IPS-18c (cell line): ENCODE data around the gene LAPTM5.

Experiments
- H3K4me3 ChIP-seq: 2 replicates; pipeline ENCODE4 v1.7.0; 2013; ENCODE audit warnings: low read depth, mild to moderate bottlenecking, low read length, moderate library complexity; ENCODE audit not compliant: insufficient read depth
- H3K9me3 ChIP-seq: one replicate; pipeline ENCODE4 v1.6.1; 2013; ENCODE audit warnings: mild to moderate bottlenecking, low read length, moderate library complexity; ENCODE audit not compliant: control insufficient read depth, insufficient read depth

The LAPTM5 gene

DNA sequence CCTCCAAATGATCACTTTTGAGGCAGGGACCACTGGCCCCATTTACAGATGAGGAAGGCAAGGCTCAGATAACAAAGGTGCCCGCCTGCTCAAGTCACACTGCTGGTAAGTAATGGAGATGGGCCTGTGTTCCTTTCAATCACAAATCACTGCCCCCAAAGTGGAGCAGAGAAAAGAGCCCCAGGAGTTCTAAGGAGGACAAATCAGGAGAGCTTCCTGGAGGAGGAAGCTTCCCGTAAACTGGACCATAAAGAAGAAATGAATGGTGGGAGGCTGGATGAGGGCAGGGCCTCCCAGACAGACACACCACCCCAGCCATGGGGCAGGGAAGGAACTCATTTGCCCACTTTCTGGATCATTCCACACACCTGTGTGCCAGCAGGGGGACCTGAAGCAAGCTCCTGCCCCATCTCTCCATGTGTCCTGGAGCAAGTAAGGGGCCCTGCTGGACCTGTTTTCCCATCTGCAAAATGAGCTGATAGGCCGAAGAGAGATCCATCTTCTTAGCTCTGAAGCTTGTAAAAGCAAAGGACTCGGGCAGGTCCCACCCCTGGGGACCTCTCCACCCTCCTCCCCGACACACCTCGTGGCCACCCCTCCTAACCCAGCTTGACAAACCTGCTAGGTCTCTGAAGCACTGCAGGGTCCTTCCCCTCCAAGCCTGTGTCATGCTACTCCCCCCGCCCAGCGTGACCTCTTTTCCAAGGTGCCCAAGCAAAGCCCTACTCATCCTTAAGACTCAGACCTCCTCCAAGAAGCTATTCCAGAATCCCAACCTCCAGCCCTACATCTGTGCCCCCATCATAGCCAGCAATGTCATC lies 5.5 kb downstream of the LAPTM5 start:
- Histone ChIP-seq H3K9me3 (no peaks in the 10 kb centered on the region), H3K4me3 (no peak overlapping the region)

DNA sequence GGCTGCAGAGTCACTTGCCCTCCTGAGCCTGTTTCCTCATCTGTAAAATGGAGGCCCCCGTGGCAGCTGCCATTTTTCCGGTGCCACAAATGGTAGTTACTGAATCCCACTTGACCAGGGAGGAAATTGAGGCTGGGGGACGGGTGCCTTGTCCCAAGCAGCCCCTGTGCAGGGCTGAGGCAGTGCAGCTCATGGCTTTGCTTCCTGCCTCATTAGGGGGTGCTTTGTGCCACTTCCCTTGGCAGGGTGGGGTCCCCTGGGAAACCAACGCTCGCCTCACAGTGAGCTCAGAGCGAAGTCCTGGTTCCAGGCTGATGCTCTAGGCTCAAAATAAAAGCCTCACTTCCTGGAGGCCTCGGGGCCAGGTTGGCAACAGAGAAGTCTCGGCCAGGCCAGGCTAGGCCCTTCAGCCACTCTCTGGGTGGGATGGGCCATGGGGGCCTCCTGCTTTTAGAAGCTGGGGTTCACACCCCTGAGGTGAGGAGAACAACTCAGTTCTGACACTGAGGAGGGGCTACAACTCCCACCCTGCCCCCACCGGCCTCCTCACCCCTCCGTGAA lies 6.8 kb downstream of the LAPTM5 start:
- Histone ChIP-seq H3K4me3 (no peak overlapping the region), H3K9me3 (no peaks in the 10 kb centered on the region)

DNA sequence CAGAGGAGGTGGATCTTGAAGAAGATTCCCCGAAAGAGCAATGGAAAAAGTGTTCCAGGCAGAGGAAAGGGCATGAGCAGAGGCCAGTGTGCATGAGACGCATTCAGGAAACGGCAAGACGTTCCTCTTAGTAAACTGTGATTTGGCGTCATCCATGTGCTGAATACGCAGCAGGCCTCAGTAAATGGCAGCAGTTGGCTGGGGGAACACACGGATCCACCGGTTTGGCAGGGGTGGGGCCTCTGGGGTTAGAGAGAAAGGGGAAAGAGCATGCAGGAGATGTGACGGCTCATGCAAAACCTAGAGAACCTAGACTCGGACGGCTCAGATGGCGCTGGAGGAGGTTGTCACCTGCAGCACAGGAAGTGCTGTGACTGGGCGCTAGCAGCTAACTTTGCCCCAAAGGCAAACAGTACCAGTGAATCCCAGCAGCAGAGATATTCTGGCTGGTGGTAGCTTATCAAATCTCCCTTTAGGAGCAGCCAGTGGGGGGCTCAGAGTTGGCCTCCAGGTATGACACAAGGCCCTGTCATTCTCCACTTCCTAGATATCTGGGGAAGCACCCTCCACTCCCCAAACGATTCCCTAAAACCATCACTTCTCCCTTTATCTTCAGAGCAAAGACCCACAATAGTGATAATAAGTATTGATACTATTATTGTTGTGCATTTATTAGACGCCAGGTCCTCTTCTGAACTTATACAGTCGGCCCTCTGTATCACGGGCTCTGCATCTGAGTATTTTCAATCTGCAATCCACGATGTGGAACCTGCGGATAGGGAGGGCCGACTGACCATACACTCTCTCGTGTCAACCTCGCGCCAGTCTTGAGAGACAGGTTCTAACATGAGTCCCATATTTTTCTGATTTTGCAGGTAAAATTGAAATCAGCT lies 7.6 kb downstream of the LAPTM5 start:
- Histone ChIP-seq H3K9me3 (no peaks in the 10 kb centered on the region), H3K4me3 (no peak overlapping the region)

DNA sequence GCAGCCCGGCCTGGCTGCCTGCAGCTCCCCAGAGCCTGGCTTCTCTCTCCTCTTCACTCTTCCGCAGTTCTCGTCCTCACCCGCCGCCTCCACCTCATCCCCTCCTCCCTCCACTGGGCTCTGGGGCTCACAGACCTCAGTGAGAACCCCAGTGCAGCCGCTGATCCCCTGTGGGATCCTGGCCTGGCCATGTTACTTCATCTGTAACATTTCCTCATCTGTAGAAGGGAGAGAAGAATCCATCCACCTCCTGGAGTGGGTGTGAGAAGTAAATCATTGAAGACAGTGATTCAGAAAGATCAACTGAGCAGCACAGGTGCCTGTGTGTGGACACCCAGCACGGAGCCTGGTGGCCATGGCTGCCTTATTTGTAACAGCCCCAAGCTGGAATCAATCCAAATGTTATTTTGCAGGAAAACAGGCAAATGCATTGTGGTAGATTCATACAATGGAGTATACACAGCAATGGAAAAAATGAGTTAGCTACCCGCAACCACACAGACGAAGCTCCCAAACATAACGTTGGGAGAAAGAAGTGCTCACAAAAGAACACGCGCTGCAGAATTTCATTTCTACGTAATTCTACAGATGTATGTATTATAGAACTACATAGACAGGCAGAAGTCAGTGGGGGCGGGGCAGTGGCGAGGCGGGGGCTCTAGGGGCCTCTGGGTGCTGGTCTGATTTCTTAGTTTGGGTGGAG lies 8.7 kb downstream of the LAPTM5 start:
- H3K4me3 ChIP-seq, result no peak overlapping the region
- no peaks in the 10 kb centered on the region for H3K9me3 ChIP-seq

DNA sequence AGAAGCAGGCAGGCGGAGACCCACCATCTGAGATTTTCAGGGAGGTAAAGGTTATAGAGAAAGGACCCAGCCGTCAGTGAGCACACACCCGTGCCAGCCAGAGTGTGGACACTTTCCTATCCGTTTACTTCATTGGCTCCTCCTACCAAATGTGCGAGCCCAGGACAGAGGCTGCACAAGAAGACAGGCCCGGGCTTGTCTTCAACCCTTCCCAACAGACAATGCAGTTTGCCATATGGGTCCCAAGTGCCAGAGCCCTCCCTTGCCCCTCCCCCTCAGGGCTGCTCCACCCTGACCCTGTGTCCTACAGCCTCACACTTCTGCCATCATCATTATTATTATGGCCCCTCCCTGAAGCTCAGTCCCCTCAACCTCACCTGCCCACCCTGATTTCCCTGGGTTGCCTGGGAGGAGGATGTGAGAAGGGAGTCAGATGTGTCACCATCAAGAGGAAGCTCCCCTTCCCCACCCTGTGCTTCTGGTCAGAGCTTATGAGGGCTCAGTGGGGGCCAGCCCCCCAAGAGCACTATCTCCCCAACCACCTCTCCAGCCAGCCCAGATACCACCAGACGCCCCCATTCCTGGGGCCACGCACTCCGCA lies 9.4 kb downstream of the LAPTM5 start:
- no peak overlapping the region for H3K4me3 ChIP-seq

DNA sequence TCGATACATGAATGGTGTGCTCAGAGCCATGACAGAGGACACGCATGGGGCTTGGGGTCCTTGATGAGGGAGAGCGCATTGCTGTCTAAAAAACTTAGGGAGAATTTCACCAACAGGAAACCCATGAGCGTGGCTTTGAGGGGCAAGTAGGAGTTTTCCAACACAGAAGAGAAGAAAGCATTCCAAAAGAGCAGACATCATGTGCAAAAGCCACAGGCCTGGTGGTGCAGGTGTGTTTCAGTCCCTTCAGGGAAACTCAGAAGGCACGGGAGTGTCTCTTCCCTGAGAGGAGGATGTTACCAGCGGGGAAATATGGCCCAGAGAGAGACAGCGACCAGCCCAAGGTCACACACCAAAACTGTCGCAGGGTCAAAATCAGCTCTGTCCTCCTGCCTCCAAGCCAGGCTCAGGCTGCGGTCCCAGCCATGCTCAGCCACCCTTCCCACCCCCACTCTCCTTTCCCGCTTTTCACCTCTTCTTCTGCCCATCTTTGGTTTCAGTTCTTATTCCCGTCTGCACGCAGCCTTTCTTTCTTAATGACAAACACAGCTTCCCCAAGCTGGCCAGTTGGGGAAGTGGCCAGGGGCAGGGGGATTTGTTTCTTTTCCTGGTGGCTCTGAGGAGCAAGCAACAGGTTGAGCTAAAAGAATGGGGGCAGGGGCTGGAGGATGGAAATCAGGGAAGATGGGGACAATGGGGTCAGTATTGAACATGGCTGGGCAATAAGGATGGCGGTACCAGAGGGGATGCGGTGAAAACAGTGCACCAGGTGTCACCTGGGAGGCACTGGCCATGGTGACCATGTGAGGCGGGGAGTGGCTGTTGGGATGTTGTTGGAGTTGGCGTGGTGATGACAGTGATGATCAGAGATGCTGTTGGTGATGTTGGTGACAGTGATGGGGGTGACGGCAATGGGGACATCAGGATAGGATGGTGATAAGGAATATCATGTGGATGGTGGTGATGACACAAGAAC lies 10.3 kb downstream of the LAPTM5 start:
- no peak overlapping the region for H3K4me3 ChIP-seq
- H3K9me3 ChIP-seq, result no peaks in the 10 kb centered on the region

More for the DNA sequence above, 9.4 kb downstream of the LAPTM5 start:
- no peaks in the 10 kb centered on the region for H3K9me3 ChIP-seq

DNA sequence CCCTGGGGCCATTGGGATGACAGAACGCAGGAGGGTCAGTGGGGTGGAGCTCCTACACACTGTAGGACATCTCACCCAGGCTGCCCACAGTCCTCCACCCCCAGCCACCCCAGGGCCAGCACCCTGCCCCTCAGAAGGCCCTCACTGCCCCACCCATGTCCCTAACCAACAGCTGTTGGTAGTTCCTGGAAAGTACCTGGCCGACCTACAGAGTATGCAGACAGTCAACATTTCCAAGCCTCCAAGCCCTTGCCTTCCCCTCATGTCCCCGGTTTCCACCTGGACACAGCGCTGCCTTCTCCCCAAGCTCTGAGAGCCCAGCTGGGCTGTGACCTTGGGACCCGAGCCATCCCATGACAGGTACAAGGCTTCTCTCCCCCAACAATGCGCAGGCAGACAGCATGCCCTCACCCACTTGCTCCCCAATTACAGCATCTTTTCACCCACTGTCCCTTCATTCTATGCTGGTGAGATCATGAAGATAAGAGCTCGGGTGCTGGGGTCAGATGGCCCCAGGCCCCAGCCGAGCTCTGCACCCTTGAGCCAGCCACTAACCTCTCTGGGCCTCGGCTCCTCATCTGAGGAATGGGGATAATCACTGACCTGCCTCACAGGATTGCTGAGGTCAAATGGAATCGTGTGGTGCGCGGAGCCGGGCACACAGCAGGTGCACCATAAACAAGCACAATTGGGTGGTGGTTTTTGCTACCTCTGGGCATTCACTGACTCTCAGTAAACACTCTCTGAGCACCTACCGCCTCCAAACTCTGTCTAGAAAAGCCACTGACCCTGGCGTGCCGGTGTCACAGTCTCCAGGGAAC lies 11.2 kb downstream of the LAPTM5 start:
- Histone ChIP-seq H3K9me3 (no peaks in the 10 kb centered on the region), H3K4me3 (no peak overlapping the region)

DNA sequence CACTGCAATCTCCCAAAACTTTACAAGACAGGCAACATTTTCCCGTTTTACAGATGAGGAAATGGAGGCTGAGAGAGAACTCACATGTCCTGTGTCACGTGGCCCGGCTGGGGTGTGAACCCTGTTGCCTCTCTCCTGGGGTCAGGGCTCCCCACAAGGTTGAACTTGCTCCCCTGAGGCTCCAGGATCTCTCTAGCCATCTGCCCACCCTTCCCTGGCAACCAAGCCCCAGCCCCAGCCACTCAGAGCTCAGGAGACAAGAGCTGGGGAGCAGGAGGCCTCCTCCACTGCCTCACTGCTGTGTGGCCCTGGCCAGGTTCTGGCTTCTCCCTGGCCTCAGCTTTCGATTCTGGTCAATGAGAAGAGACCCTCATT lies 11.8 kb downstream of the LAPTM5 start:
- H3K9me3 ChIP-seq, result no peaks in the 10 kb centered on the region
- H3K4me3 ChIP-seq, result no peak overlapping the region

DNA sequence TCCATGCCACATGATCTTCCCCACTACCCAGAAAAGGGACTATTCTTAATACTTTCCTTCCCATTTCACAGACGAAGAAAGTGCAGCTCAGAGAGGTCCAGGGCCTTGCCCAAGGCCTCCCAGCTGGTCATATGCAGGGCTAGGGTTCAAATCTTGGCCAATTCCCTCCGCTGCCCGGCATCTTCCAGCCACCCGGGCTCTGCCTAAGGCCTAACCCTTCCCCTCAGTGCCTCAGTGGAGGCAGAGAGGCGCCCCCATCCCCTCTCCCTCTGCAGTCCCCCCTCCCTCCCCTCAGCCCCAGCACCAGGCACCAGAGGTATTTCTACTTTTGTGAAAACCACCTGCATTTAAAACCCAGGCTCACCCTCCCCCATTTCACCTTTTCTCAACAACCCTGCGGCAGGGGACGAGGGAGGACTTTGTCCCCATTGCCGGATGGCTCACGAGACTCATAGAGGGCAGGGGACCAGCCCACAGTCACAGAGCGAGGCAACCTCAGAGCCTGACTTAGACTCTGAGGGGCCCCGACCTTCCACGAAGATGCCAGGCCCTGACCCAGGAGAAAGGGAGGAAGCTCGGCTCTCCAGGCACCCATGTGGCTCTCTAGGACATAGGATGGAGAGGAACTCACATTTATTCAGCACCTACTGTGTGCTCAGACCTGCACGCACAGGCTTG lies 12.3 kb downstream of the LAPTM5 start:
- no peak overlapping the region for H3K4me3 ChIP-seq
- no peaks in the 10 kb centered on the region for H3K9me3 ChIP-seq

DNA sequence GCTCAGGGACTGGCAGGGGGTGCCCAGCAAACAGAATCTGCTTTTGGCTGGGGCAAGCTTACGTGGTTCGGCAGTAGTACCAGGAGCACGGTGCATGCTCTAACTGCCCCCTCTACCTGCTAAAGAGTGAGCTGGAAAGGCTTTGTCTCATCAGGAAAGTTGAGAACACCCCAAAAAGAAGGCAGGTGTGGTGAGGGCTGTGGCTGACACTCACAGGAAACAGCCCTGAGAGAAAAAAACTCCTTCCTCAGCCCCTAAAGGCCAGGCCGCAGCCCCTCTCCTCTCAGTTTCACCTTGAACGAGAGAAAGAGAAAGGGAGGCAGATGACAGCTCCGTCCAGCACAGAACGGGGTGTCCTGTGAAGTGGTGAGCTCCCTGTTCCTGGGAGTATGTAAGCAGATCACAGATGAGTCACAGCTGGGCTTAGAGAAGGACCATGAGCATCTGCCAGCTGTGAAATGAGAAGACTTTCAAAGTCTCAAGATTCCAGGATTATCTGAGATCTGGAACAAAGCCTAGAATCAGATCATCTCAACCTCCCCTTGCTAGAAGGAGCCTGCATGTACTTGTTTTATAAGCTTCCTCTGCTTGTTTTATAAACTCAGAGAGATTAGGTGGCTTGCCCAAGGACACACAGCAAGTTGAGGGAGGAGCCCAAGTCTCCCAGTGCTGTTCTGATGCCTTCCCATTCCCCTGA lies 13.4 kb downstream of the LAPTM5 start:
- no peak overlapping the region for H3K4me3 ChIP-seq

DNA sequence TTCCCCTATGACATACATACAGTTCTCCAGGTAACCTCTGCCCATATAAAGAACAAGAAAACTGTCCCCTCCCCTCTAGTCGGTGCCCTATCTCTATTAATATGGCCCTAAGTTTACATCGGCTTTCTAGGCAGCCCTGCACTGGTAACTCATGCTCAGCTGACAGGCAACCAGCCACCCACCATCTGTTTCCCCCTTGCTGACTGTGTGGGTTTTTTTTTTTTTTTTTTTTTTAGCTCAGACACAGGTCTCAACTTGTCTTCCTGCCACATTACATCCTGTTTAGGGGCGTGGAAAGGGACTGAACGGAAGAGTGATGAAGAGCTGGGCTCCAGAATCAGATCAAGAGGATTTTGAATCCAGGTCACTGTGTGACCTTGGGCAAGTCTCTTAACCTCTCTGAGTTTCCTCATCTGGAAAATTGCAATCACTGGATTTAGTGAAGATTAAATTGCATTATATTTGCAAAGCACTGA lies 14.0 kb downstream of the LAPTM5 start:
- H3K9me3 ChIP-seq, result no peaks in the 10 kb centered on the region
- H3K4me3 ChIP-seq, result no peak overlapping the region

More for the DNA sequence above, 13.4 kb downstream of the LAPTM5 start:
- H3K9me3 ChIP-seq, result no peaks in the 10 kb centered on the region

DNA sequence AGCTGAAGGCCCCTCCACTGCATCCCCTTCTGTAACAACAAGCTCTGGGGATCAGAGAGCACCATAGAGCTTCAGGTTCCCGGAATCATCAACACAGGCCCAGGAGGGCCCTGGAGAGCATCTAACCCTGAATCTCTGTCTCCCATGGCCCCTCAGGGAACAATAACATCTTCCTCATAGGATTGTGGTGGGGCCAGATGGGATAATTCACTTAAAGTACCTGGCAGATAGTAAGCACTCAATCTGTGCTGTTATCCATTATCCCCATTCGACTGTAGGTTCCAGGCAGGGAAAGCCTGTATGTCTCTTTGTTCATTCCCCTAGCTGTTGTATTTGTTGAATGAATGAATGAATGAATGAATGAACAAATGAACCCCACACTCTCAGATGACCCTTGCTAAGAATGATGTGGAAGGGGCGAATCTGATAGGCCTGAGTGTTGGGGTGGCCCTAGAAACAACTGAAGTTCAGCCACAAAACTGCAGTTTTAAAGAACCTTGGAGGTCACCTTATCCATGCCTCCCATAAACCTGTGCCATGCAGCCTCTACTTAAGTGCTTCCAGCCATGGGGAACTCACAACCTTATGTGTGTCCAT lies 14.5 kb downstream of the LAPTM5 start:
- no peaks in the 10 kb centered on the region for H3K9me3 ChIP-seq
- H3K4me3 ChIP-seq, result no peak overlapping the region

DNA sequence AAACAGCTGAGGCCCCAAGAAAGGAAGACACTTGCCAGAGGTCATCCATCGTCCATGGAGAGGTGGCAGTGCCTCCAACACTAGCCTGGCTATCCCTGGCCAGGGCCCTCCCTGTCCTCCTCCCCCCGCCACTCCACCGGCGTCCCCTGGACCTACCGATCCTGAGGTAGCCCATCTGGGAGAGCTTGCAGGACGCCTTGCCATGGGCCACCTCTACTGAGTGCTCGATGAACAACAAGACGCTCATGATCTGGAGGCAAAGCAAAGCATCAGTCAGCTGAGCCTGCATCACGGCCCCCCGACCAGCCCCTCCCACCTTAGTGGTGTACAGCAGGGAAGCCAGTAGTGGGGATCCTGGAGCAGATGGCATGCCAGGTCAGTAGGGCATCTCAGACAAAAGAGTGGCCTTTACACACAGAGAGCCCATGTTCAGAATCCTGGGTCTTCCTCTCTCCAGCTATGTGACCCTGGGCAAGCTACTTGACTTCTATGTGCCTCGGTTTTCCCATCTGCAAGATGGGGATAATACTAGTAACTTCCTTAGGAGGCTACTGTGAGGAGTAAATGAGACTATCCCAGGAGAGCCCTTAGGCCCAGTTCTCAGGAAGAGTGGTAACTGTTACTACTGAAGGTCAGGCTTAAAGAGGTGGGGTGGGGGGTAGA lies 15.1 kb downstream of the LAPTM5 start:
- H3K9me3 ChIP-seq, result no peaks in the 10 kb centered on the region

More for the DNA sequence above, 15.1 kb downstream of the LAPTM5 start:
- H3K4me3 ChIP-seq, result no peak overlapping the region
